HCT116 (cell line): ENCODE results near the gene SLC12A7. TPM values are rescaled to one million over a fixed set of nuclear protein-coding genes. Genes with fewer than 3 reads are reported as not detected.

Experiments used
- ATAC-seq: fragments of 200-7000 bp; cut with Tn5 transposase; 2 replicates; pipeline ENCODE4 v1.9.1; 2020; ENCODE audit warnings: mild to moderate bottlenecking, moderate library complexity
- BruUV-seq: library from RNA; stranded (reverse); fragments of 400-500 nt; replicated peaks from 2 replicates; lab custom pipeline; 2021; lab: Mats Ljungman, UMichigan
- CTCF ChIA-PET: fragments of 300-600 bp; sonication (Branson Sonifier 250); formaldehyde crosslinking; loops from one replicate; lab custom pipeline; 2021; ENCODE audit warnings: antibody characterized with exemption; lab: Charles Lee
- POLR2A ChIA-PET: fragments of 300-600, 350-600 bp; sonication (Branson Sonifier 250); formaldehyde crosslinking; loops from one replicate; lab custom pipeline; 2021; ENCODE audit warnings: antibody characterized with exemption; lab: Charles Lee
- RAD21 ChIA-PET, 2 experiments: fragments of 300-600 bp; sonication (Branson Sonifier 250); formaldehyde crosslinking; loops; one replicate each; lab custom pipeline; 2023; ENCODE audit warnings: low total read pairs in 2 of 2; ENCODE audit not compliant: uncharacterized antibody in 2 of 2, unreplicated experiment in 2 of 2, low non-redundant PET in 1 of 2; lab: Charles Lee
- DNase-seq: peaks from one replicate; pipeline ENCODE4 v3.0.0-alpha.2; 2010; ENCODE audit warnings: low read depth, low spot score
- H2AFZ ChIP-seq: fragments of 200-600 bp; shearing (Covaris generic), sonication (generic); 2 replicates; pipeline ENCODE4 v1.6.1; 2017; ENCODE audit warnings: low read depth, mixed run types, mixed read lengths, antibody characterized with exemption, low read length; ENCODE audit not compliant: poor library complexity, severe bottlenecking
- H3K27ac ChIP-seq: 2 replicates; pipeline ENCODE4 v1.5.1; 2012; ENCODE audit warnings: low read depth, low read length
- H3K27me3 ChIP-seq: fragments of 200-600 bp; sonication (generic); 2 replicates; pipeline ENCODE4 v1.6.1; 2016; ENCODE audit warnings: mixed run types, low read length, mixed read lengths; ENCODE audit not compliant: insufficient read depth
- H3K36me3 ChIP-seq, 2 experiments: fragments of 200-500 bp in 1 of 2; fragments of 200-600 bp in 1 of 2; sonication (Bioruptor generic) in 1 of 2; sonication (generic) in 1 of 2; 2 replicates each; pipeline versions ENCODE4 v1.5.1 to v1.6.1; 2014 to 2016; ENCODE audit warnings: low read length in 2 of 2, inconsistent platforms in 1 of 2, mixed read lengths in 1 of 2, mixed run types in 1 of 2; ENCODE audit not compliant: insufficient read depth in 2 of 2, control insufficient read depth in 1 of 2
- H3K4me1 ChIP-seq, 2 experiments: fragments of 200-600 bp in 1 of 2; sonication (generic) in 1 of 2; 2 replicates each; pipeline versions ENCODE4 v1.5.1 to v1.6.1; 2012 to 2017; ENCODE audit warnings: low read length in 2 of 2, inconsistent platforms in 1 of 2, mild to moderate bottlenecking in 1 of 2, mixed read lengths in 1 of 2, mixed run types in 1 of 2, moderate library complexity in 1 of 2; ENCODE audit not compliant: insufficient read depth in 2 of 2, control insufficient read depth in 1 of 2
- H3K4me2 ChIP-seq: fragments of 200-600 bp; sonication (generic); 2 replicates; pipeline ENCODE4 v1.6.1; 2017; ENCODE audit warnings: mixed run types, low read length, mixed read lengths
- H3K4me3 ChIP-seq, 2 experiments: fragments of 200-600 bp in 1 of 2; sonication (generic) in 1 of 2; replicated peaks in 1 of 2; 2 replicates each; pipeline ENCODE4 v1.5.1; 2011 to 2016; ENCODE audit warnings: low read length in 2 of 2, control low read depth in 1 of 2, low read depth in 1 of 2, mild to moderate bottlenecking in 1 of 2, mixed read lengths in 1 of 2, mixed run types in 1 of 2
- H3K79me2 ChIP-seq: fragments of 200-600 bp; sonication (generic); 2 replicates; pipeline ENCODE4 v1.6.1; 2017; ENCODE audit warnings: mild to moderate bottlenecking, mixed run types, low read length, moderate library complexity, mixed read lengths; ENCODE audit not compliant: insufficient read depth
- H3K9ac ChIP-seq: fragments of 200-600 bp; sonication (generic); 2 replicates; pipeline ENCODE4 v1.6.1; 2016; ENCODE audit warnings: low read length, mixed read lengths
- H3K9me2 ChIP-seq: fragments of 200-600 bp; sonication (generic), shearing (Covaris generic); 2 replicates; pipeline ENCODE4 v1.6.1; 2017; ENCODE audit warnings: mixed run types, mild to moderate bottlenecking, moderate library complexity; ENCODE audit not compliant: insufficient read depth
- H3K9me3 ChIP-seq, 2 experiments: fragments of 200-500 bp in 1 of 2; fragments of 200-600 bp in 1 of 2; sonication (Bioruptor generic) in 1 of 2; sonication (generic) in 1 of 2; 2 replicates each; pipeline ENCODE4 v1.6.1; 2014 to 2017; ENCODE audit warnings: low read length in 2 of 2, mixed read lengths in 2 of 2, inconsistent platforms in 1 of 2, low read depth in 1 of 2, mild to moderate bottlenecking in 1 of 2, mixed run types in 1 of 2, moderate library complexity in 1 of 2; ENCODE audit not compliant: control insufficient read depth in 1 of 2, insufficient read depth in 1 of 2
- H4K20me1 ChIP-seq: fragments of 200-600 bp; sonication (generic), shearing (Covaris generic); 2 replicates; pipeline ENCODE4 v1.6.1; 2017; ENCODE audit warnings: mixed run types, mild to moderate bottlenecking, moderate library complexity; ENCODE audit not compliant: insufficient read depth
- CBX3 ChIP-seq: IDR thresholded peaks from 2 replicates; pipeline ENCODE4 v1.6.1; 2012; ENCODE audit warnings: low read depth
- CEBPB ChIP-seq: IDR thresholded peaks from 2 replicates; pipeline ENCODE4 v1.6.1; 2012; ENCODE audit warnings: low read depth
- EGR1 ChIP-seq: IDR thresholded peaks from 2 replicates; pipeline ENCODE4 v1.6.1; 2012; ENCODE audit warnings: low read depth
- ELF1 ChIP-seq: IDR thresholded peaks from 2 replicates; pipeline ENCODE4 v1.6.1; 2012; ENCODE audit warnings: low read depth, borderline replicate concordance
- EZH2phosphoT487 ChIP-seq: fragments of 200-600 bp; IDR thresholded peaks from 2 replicates; pipeline ENCODE4 v1.6.1; 2018; ENCODE audit warnings: antibody characterized with exemption, borderline replicate concordance
- REST ChIP-seq: IDR thresholded peaks from 2 replicates; pipeline ENCODE4 v1.6.1; 2012; ENCODE audit warnings: low read depth
- SIN3A ChIP-seq: IDR thresholded peaks from 2 replicates; pipeline ENCODE4 v1.6.1; 2012; ENCODE audit warnings: low read depth
- SRF ChIP-seq: IDR thresholded peaks from 2 replicates; pipeline ENCODE4 v1.6.1; 2012; ENCODE audit warnings: low read depth
- intact Hi-C: fragments of 100-400 bp; cut with micrococcal nuclease; formaldehyde crosslinking; loops from 2 replicates; pipeline ENCODE4 v1.10.0; 2022
- total RNA-seq: library from RNA; stranded (reverse); gene quantifications from one replicate; pipeline ENCODE4 v1.2.1, GENCODE V29; 2021; ENCODE audit not compliant: unreplicated experiment
- TF ChIP-seq, protein P1 (sequence below): IDR thresholded peaks from 2 replicates; pipeline ENCODE4 v1.6.1; 2011; ENCODE audit warnings: mild to moderate bottlenecking, low read length, moderate library complexity; ENCODE audit not compliant: insufficient replicate concordance; ENCODE audit errors: extremely low read depth
- TF ChIP-seq, protein P2 (sequence below), 3 experiments: fragments of 200-600 bp in 1 of 3; sonication (generic) in 1 of 3; IDR thresholded peaks in 2 of 3; conservative IDR thresholded peaks in 1 of 3; 2 replicates each; pipeline ENCODE4 v1.5.1; 2012 to 2017; ENCODE audit warnings: low read depth in 2 of 3, low read length in 2 of 3, antibody characterized with exemption in 1 of 3, borderline replicate concordance in 1 of 3, control low read depth in 1 of 3, mild to moderate bottlenecking in 1 of 3, mixed read lengths in 1 of 3, mixed run types in 1 of 3, moderate library complexity in 1 of 3; ENCODE audit not compliant: insufficient read depth in 1 of 3

SLC12A7 gene
- total RNA-seq, 1 experiment from 2014 or later: 29.6 TPM

GRCh38 chr5:1044117-1044516, 67.7 kb downstream of the SLC12A7 start:
- no peak for ATAC-seq
- no peak overlapping the region for H3K4me2 ChIP-seq
- ChIA-PET CTCF (no interaction called here), POLR2A (no interaction called here), RAD21 (no interaction called here)
- H3K27ac ChIP-seq: no peak overlapping the region
- H3K9ac ChIP-seq: no peak overlapping the region
- intact Hi-C loops: no loop called here
- H3K9me3 ChIP-seq: peaks cover 4 to 5% of the 10 kb centered on the region in 2 experiments; a peak in 2 of 4 replicates
- no peak for TF ChIP-seq SRF
- no peak for TF ChIP-seq ELF1
- no peak for TF ChIP-seq SIN3A
- TF ChIP-seq, protein P1, sequence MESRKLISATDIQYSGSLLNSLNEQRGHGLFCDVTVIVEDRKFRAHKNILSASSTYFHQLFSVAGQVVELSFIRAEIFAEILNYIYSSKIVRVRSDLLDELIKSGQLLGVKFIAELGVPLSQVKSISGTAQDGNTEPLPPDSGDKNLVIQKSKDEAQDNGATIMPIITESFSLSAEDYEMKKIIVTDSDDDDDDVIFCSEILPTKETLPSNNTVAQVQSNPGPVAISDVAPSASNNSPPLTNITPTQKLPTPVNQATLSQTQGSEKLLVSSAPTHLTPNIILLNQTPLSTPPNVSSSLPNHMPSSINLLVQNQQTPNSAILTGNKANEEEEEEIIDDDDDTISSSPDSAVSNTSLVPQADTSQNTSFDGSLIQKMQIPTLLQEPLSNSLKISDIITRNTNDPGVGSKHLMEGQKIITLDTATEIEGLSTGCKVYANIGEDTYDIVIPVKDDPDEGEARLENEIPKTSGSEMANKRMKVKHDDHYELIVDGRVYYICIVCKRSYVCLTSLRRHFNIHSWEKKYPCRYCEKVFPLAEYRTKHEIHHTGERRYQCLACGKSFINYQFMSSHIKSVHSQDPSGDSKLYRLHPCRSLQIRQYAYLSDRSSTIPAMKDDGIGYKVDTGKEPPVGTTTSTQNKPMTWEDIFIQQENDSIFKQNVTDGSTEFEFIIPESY: no peak
- no peak for TF ChIP-seq REST
- TF ChIP-seq EZH2phosphoT487: no peak
- no peak for TF ChIP-seq CEBPB
- TF ChIP-seq CBX3: no peak
- no peak for TF ChIP-seq EGR1
- TF ChIP-seq, protein P2, sequence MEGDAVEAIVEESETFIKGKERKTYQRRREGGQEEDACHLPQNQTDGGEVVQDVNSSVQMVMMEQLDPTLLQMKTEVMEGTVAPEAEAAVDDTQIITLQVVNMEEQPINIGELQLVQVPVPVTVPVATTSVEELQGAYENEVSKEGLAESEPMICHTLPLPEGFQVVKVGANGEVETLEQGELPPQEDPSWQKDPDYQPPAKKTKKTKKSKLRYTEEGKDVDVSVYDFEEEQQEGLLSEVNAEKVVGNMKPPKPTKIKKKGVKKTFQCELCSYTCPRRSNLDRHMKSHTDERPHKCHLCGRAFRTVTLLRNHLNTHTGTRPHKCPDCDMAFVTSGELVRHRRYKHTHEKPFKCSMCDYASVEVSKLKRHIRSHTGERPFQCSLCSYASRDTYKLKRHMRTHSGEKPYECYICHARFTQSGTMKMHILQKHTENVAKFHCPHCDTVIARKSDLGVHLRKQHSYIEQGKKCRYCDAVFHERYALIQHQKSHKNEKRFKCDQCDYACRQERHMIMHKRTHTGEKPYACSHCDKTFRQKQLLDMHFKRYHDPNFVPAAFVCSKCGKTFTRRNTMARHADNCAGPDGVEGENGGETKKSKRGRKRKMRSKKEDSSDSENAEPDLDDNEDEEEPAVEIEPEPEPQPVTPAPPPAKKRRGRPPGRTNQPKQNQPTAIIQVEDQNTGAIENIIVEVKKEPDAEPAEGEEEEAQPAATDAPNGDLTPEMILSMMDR (IDR thresholded peaks at IDR 0.05 in 2 of 3, conservative IDR thresholded peaks at IDR 0.05 in 1 of 3; ENCODE audit: borderline replicate concordance in 1 of 3, insufficient read depth in 1 of 3, low read depth in 2 of 3, low read length in 2 of 3): no peak
- no peaks in the 10 kb centered on the region for H3K4me1 ChIP-seq
- H3K79me2 ChIP-seq: no peaks in the 10 kb centered on the region
- no peak overlapping the region for H3K4me3 ChIP-seq
- no peak overlapping the region for H2AFZ ChIP-seq
- no peaks in the 10 kb centered on the region for H3K9me2 ChIP-seq
- no peaks in the 10 kb centered on the region for H3K27me3 ChIP-seq
- BruUV-seq: no TSS peak
- no peaks in the 10 kb centered on the region for H4K20me1 ChIP-seq
- no peaks in the 10 kb centered on the region for H3K36me3 ChIP-seq
- no peak for DNase-seq
